ENCODE measurements around the gene RAD51B.

GRCh38 chr14:68748260-68748659, 928.7 kb downstream of the RAD51B start:
- TF ChIP-seq, protein P1, sequence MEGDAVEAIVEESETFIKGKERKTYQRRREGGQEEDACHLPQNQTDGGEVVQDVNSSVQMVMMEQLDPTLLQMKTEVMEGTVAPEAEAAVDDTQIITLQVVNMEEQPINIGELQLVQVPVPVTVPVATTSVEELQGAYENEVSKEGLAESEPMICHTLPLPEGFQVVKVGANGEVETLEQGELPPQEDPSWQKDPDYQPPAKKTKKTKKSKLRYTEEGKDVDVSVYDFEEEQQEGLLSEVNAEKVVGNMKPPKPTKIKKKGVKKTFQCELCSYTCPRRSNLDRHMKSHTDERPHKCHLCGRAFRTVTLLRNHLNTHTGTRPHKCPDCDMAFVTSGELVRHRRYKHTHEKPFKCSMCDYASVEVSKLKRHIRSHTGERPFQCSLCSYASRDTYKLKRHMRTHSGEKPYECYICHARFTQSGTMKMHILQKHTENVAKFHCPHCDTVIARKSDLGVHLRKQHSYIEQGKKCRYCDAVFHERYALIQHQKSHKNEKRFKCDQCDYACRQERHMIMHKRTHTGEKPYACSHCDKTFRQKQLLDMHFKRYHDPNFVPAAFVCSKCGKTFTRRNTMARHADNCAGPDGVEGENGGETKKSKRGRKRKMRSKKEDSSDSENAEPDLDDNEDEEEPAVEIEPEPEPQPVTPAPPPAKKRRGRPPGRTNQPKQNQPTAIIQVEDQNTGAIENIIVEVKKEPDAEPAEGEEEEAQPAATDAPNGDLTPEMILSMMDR (optimal IDR thresholded peaks at IDR 0.05 in 1 of 3, IDR thresholded peaks at IDR 0.05 in 1 of 3, conservative IDR thresholded peaks at IDR 0.05 in 1 of 3; ENCODE audit: extremely low read depth in 1 of 3, insufficient read depth in 2 of 3, low read length in 3 of 3) = no peak
- no peak for TF ChIP-seq EZH2 (IDR thresholded peaks at IDR 0.05; ENCODE audit: low read length)

Data from keratinocyte (primary cell).